ENCODE data around the gene PDE1A.

PDE1A gene

DNA sequence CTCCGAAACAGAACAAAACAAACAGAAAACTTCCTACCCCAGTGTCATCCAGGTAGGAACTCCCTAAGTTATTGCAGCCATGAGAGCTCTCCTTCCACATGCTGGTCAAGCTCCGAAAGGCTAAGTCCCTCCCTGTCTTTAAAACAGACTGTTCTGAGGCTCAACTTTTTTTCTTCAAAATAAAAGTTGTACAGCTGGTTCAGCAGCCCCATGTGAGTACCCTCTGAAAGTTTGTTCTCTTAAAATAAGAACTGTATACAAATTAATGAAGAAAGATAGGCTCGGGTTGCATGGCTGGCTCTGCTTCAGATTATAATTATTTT is at the start of gene PDE1A:
Gene PDE1A, minus strand, starts transcription at position 119 of the 323 bp plus-strand sequence.
- in situ Hi-C loops (cut with MboI; ENCODE audit: low sequenced_read_pairs): no loop called here

DNA sequence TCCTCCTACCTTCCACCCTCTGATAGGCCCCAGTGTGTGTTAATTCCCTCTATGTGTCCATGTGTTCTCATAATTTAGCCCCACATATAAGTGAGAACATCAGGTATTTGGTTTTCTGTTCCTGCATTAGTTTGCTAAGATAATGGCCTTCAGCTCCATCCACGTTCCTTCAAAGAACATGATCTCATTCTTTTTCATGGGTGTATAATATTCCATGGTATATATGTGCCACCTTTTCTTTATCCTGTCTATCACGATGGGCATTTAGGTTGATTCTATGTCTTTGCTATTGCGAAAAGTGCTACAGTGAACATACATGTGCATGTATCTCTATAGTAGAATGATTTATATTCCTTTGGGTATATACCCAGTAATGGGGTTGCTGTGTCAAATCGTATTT is 46.8 kb upstream of the PDE1A start:
- in situ Hi-C loops (cut with MboI; ENCODE audit: low sequenced_read_pairs): no loop called here

DNA sequence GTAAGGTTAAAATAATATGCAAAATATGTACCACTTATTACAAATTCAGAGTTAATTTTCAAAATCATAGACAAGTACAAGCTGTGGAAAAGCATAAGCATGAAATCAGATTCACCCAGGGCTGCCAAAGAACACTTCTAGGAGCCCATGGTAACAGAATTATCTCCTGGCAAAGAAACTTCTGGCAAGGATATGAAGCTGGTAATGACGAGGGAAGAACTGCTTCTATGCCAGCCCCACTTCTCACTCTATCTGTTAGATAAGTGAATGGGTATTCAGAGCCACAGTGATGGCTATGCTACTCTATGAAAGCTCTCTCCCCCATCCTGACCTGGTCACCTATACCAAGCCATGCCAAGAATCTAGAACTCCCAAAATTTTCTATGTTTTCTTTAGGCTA is 36.9 kb upstream of the PDE1A start:
- in situ Hi-C loops (cut with MboI; ENCODE audit: low sequenced_read_pairs): no loop called here

DNA sequence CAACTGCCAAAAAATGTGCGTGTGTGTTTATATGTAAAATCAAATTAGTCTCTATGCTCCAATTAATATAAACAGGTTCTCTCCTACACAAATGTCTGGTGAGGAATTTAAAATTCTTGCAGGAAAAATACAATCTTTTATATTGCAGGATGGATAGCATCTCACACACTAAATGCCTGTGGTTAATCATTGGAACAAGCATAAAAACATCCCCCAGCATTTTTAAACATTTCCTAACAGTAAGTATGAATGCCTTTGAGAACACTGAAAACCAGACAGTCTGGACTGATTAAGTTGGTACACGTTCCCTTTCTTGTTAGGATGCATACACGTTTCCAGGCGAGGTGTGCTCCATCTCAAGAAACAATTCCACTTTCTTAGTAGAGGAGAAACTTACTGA is 29.9 kb upstream of the PDE1A start:
- in situ Hi-C loops (cut with MboI; ENCODE audit: low sequenced_read_pairs): no loop called here

DNA sequence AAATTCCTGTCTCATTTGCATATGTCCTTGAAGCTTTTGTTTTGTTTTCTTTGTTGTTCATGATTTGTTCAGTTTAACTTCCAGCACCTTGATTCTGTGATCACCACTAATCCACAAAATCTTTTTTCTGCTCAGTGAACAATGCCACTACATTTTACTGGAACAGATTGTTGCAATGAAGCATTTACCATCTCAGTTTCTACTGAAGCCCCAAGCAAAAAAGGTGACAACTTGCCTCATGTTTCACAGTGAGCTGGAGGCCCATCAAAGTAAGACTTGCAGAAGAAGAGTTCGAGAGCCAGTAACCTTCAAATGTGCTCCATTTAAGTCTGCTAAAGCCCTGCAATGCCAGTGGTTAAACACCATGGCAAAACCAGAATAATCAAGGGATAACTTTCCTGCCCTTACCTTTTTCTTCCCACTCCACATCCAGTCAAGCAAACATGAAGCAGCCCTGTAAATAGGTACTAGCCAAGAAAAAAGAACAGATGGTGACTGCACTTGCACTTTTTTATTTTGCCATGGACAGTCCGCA is 25.7 kb upstream of the PDE1A start:
- in situ Hi-C loops (cut with MboI; ENCODE audit: low sequenced_read_pairs): no loop called here

DNA sequence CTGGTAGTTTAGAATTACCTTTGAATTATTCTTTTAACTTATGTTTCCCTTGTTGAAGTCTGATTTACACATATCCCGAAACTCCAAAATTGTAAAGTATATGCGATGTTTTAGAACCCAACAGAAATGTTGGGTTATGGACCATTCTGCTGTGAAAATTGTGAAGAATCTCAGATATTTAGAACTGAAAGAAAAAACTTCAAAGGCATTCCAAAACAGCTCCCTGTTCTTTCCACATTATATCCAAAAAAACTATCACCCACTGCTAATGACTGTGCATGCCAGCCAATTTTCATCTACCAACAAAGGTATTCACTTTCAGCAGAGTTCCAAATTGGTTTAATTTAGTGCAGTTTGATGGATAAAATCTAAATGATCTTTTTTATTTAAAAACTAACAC is 21.5 kb upstream of the PDE1A start:
- in situ Hi-C loops (cut with MboI; ENCODE audit: low sequenced_read_pairs): no loop called here

DNA sequence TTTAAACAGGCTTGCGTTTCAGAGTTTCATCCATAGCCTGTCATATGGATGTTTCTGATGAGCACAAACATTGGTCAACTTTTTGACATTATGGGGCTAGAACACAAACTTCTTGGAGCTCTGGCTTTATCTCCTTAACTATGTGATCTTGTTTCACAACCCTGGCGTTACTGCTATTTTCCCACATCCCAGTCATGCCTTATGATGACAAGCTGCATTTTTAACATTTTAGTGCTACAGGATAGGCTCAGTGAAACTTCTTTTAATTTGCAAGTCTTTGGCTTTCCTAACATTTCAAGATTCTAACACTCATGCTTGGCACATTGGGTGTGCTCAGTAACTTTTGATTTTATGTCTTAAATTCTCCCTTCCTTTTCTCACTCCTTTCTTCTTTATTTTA is 21.0 kb upstream of the PDE1A start:
- in situ Hi-C loops (cut with MboI; ENCODE audit: low sequenced_read_pairs): no loop called here

DNA sequence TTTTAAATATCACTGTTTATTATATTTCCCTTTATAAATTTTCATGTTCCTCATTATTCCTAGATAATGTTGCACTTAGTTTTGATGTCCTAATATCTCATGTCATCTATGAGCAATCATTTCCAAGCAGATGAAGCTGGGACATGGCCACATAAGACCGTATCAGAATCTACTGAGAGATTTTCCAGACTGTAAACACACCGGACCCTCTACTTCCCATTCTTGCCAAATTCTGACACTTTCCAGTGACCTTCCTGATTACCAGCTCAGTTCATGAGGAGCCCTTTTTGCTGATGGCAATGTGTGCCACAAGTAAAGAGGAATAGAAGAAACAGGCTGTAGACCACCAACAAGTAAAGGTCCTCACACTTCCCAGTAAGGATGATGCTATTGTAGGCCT is 20.3 kb upstream of the PDE1A start:
- in situ Hi-C loops (cut with MboI; ENCODE audit: low sequenced_read_pairs): no loop called here

DNA sequence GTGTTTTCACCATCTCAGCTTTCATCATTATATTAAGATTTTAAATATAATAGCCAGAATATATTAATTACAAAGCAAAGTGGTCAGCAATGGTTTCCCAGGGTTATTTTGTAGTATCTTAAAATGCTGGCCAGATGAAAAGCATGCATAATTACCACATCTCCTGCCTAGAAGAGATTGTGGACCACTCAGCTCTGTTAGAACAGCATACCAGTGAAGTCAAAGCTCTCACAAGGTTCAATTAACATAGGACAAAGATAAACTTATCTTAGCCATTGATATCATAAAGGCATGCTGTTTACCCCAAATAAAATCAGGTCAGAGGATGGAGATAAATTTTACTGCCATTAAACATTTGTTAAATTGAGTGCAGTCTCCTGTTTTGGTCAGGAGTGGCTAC is 19.3 kb upstream of the PDE1A start:
- in situ Hi-C loops (cut with MboI; ENCODE audit: low sequenced_read_pairs): no loop called here

DNA sequence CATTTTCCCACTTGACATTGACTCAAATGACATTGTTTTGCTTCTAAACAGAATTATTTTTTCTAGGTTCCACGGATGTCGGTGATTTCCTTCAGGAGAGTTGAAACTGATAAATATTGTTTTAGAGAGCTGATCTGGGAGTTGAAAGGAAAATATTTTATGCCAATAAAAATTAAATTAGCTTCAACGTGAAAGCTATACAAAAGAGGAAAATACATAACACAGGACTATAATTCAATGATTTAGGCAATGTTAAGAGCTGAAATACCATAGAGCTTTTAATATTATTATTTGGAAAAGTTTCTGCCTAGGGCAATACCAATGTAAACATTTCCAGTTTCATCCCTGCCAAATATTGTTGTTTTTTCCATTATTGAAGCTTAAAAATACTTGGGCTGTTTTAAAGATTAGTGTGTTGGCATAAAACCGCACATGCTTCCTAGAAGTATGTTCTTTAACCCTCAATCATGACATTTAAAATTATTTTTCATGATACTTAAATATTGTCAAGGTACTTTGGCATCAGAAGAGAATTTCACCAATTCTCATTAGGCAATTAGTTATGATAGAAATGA is 18.6 kb upstream of the PDE1A start:
- in situ Hi-C loops (cut with MboI; ENCODE audit: low sequenced_read_pairs): no loop called here

DNA sequence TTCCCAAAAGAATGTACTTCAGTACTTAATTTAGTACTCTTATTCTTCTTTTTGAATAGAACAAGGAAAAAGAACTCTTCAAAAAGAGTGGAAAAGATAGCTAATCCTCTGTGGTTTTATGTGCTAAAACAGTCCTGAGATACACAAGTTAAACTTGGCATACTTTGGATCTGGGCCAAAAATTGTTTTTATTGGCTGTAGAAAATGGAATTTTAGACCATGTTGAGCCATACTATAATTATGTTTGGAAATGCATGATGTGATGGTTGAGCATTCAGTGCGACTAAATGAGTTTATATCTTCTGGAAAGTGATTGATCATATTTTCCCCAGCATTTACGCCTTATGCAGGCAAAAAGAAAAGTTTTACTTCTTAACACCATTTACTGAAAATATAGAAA is 18.0 kb upstream of the PDE1A start:
- in situ Hi-C loops (cut with MboI; ENCODE audit: low sequenced_read_pairs): no loop called here

DNA sequence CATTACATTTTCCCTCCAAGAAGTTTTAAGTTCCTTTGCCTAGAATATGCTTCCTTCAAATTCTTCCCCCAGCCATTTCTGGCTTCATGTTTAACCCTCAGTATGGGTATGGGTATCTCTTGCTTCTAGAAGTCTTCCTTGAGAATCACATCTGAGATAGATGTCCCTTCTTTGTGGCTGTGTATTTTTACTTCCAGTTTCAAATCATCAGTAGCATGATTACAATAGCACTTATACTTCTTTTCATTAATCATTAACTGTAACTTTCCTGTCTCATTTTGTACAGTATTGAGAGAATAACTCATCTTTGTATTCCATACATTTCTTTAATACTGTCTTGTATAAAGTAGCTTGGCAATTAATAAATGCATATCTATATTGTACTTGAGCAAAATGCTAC is 17.3 kb upstream of the PDE1A start:
- in situ Hi-C loops (cut with MboI; ENCODE audit: low sequenced_read_pairs): no loop called here

DNA sequence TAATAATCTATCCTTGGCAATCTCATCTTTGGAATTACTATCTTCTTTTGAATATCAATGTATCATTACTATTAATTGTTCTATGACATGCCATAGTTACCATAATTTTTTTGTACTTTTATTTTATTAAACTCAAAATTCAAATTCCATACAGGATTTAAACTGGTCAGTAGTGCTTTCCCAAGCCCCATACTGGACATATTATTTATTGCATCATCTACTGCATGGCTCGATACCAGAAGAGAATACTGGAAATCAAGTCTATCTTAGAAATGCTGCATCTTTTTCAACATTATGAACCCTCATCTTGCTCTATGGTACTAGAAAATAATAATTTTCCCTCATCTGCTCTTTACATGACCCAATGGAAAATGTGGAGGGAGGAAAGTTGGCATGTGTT is 9.4 kb upstream of the PDE1A start:
- in situ Hi-C loops (cut with MboI; ENCODE audit: low sequenced_read_pairs): no loop called here

DNA sequence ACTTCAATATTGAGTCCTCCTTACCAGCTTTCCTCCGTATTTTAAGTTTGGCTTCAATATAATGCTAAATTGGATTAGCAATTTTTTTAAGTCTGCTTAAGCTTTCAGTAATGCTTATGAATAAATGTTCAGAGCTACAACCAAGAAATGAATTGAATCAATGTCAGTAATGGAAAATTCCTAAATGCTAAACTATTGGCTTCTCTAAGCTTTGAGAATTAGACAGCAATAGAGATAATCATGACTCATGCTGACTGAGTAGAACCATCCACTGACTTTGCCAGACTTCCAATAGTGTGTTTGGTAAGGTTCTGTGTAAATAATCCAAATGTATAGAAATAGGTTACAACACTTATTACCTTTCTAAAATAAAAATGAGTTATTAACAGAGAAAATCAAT is 8.9 kb upstream of the PDE1A start:
- in situ Hi-C loops (cut with MboI; ENCODE audit: low sequenced_read_pairs): no loop called here

DNA sequence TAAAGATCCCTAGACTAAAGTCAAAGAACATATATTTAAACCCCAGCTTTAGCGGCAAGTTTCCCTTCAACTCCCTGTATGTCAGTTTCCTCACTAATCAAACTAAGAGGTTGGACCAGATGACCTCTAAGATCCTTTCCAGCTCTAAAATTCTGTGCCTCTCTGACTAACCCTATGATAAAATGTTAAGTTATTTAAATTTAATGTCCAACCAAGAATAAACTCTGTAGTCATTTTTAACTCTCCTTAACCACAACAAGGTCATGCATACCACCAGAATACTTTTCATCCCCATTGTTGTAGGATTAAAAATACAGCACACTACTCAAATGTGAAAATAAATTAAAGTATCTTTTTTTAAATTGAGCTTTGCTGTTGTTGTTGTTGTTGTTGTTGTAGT is 5.2 kb upstream of the PDE1A start:
- in situ Hi-C loops (cut with MboI; ENCODE audit: low sequenced_read_pairs): no loop called here

DNA sequence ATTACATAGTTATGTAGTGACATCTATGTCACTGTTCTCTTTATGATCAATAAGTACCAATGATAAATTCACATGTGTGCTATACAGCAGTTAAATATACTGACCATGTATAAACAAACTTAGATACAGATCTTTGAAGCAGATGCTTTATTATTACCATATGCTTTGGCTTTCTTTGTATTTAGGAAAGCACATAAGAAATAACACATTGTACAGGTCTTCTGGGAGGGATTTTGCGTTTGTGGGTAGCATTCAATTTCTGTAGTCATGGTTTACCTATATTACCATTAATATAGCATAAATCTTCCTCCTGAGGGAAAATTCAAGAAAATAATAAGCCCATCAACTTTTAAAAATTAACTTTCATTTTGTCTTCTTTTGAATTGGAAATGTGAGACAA is 1.6 kb upstream of the PDE1A start:
- in situ Hi-C loops (cut with MboI; ENCODE audit: low sequenced_read_pairs): no loop called here

DNA sequence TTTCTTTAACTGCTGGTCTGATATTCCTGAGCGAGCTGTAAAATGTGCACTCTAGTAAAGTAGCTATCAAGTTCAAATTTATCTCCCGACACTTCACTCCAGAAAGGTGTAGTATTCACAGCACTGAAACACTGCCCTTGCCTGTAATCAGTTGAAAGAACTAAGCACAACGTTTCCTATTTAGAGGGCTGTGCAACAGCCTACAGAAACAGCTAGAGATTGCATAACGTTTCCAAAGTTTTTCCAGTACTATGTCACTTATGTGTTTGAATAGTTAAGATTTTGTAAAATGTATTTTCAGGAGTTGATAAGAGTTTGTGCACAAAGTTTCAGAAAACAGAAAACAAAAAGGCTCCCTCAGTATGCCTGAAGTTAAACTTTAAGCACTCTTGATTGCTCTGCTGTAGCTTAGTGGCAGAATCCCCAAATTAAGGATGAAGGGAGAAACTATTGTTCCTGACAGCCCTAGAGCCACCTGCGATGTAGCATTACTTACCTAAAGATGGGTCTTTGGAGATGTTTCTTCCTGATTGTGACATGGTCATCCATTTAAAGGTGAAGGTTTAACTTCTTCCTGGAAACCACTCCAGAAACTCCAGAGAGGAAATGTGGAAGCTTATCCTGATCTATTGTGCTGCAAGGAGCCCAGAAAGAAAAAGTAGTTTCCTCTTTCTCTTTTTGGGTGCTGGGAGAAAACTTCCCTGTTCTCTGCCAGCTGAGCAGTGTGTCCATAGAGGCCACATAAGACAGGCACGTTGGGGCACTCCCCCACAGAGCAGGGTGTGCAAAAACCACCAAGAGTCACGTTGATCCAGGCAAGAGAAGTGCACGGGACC is 536 bp downstream of the PDE1A start:
- in situ Hi-C loops (cut with MboI; ENCODE audit: low sequenced_read_pairs): no loop called here

DNA sequence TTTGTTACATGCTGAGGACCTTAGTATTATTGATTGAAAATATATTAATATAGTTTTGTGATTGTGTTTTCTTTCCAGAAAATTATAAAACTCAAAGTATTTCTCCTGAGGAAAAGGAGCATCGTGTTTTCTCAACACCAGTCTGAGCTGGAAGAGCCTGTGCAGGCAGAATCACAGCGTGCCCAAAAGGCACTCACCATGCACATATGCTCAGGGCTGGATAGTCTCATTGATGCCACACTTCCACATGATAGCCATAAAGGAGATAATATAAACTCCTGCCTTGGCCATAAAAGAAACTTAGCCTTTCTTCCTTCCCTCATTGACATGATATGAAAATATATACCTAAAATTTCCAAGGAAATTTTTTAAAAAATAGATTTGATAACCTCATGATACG is 4.0 kb downstream of the PDE1A start:
- in situ Hi-C loops (cut with MboI; ENCODE audit: low sequenced_read_pairs): no loop called here

DNA sequence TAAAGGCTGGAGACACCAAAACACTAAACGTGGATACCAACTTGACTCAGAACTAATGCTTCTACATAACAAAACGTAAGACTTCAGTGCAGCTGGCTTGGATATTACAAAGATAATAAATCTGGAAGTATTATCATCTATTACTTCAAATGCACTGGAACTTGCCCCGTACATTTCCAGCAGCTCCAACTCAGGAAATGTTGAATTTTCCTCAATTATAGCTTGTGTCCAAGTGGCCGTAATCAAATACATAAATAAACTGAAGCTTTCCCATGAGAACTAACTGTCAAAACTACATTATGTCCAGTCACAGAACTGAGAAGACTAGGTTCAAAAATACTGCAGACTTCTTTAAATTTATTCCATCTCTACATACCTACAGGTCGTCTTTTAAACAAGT is 6.2 kb downstream of the PDE1A start:
- in situ Hi-C loops (cut with MboI; ENCODE audit: low sequenced_read_pairs): no loop called here

DNA sequence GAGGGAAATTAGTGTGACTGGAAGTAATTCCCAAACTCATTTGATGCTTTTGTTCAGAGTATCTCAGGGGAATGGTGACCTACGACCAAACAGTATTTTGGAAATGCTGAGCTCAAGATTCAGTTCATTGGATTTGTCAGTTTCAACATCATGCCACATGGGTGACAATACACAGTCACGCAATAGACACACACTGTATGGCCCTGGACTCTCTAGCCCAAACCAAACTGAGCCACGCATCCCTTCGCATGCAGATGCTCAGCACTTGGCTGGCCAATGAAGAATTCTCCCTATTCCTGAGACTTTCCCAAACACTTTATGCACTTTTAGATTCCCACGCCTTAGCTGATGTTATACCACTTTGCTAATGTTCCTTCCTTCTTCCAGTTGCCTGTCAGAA is 10.0 kb downstream of the PDE1A start:
- in situ Hi-C loops (cut with MboI; ENCODE audit: low sequenced_read_pairs): no loop called here

DNA sequence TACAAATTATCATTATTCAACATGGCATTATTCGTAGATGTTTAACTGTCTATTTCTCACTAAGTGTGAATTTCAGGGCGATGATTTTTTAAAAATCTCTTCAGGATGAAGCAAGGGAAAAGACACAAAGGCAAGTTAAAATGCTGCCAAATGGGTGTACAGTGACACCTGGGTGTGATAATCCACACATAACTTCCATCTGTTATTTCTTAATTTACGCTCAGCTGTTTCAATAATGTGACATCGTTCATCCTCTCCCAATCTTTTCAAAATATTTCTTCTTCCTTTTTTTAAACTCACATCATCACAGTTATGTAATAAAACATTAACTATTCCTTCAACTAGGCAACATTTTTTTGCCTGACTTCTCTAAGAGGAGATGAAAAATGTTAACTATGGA is 10.6 kb downstream of the PDE1A start:
- in situ Hi-C loops (cut with MboI; ENCODE audit: low sequenced_read_pairs): no loop called here

DNA sequence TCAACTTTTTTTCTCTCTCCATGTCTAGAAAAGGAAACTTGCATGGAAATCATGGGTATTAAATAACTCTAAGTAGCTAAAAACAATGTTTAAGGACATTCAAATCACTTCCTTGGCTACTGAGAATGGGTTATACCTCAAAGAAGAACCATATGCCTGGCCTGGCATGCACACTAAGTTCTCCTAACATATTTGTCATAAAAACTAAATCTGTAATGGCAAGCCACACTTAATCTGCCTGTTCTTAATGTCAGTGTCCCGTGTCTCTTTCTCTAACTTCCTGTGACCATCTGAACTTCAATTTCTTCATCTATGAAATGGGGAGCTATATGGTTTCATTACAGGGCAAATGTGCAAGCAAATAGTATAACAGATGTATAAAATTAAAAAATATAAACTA is 11.1 kb downstream of the PDE1A start:
- in situ Hi-C loops (cut with MboI; ENCODE audit: low sequenced_read_pairs): no loop called here

DNA sequence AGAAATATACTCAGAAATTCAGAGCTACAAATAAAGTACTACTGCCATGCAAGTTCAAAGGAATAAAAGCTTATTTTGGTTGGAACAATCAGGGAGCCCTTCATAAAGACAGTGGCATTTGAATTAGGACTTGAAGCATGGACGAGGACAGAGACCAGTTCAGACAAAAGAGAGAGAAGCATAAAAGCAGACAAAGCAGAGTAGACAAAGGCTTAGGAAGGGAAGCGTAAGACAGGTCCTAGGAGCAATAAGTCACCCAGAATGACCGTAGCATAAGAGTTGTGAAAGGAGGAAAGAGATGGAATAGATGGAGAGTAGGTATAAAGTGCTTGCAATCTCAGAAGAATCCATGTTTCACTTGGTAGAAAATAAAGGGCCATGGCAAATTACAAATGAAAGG is 14.0 kb downstream of the PDE1A start:
- in situ Hi-C loops (cut with MboI; ENCODE audit: low sequenced_read_pairs): no loop called here

All from HL-60/S4 (cell line).